Prostate gland (tissue), 2 donors: ENCODE data around the gene VAPA. TPM values are rescaled to one million over a fixed set of nuclear protein-coding genes. Genes with fewer than 3 reads are reported as not detected.

ENCODE experiments used
- DNase-seq: peaks from one replicate; pipeline ENCODE4 v3.0.0-alpha.2; 2019; ENCODE audit warnings: low spot score
- H3K27ac ChIP-seq, 2 donors: fragments of 200-600 bp; sonication (generic); 2 replicates each; pipeline ENCODE4 v1.5.1; 2017 to 2019
- H3K27me3 ChIP-seq: fragments of 200-600 bp; sonication (generic); replicated peaks from 2 replicates; pipeline ENCODE4 v1.5.1; 2019; ENCODE audit not compliant: insufficient read depth
- H3K36me3 ChIP-seq, 2 donors: fragments of 200-600 bp; sonication (generic); 1 replicate in 1 of 2; 2 replicates in 1 of 2; pipeline versions ENCODE4 v1.5.1 to v1.8.1; 2017 to 2019
- H3K4me1 ChIP-seq: fragments of 200-600 bp; sonication (generic); replicated peaks from 2 replicates; pipeline ENCODE4 v1.5.1; 2019
- H3K4me3 ChIP-seq, 2 donors: fragments of 200-600 bp; sonication (generic); 2 replicates each; pipeline ENCODE4 v1.5.1; 2017 to 2019
- H3K9me3 ChIP-seq: fragments of 200-600 bp; sonication (generic); 2 replicates; pipeline ENCODE4 v1.5.1; 2017
- POLR2A ChIP-seq: fragments of 450-650 bp; IDR thresholded peaks from one replicate; pipeline ENCODE4 v1.6.1; 2016; ENCODE audit warnings: antibody characterized with exemption, mild to moderate bottlenecking
- POLR2AphosphoS5 ChIP-seq: sonication (generic); formaldehyde crosslinking; IDR thresholded peaks from one replicate; pipeline ENCODE4 v1.6.1; 2017; ENCODE audit warnings: antibody characterized with exemption
- WGBS: methylation state at CpG from one replicate; pipeline ENCODE4 v1.1.5; 2018; 5-methylcytosine and 5-hydroxymethylcytosine counted together
- intact Hi-C: fragments of 100-400 bp; cut with DNase I; formaldehyde crosslinking; loops from one replicate; pipeline ENCODE4 v1.14.2; 2022
- total RNA-seq, 2 donors: library from RNA; depleted of rRNA; stranded (reverse); fragments of >200 nt; gene quantifications; one replicate each; pipeline ENCODE4 v1.1.0, GENCODE V29; 2016
- TF ChIP-seq, protein P1 (sequence below), 4 experiments: fragments of 200-600 bp in 2 of 4; fragments of 450-650 bp in 2 of 4; sonication (generic) in 2 of 4; IDR thresholded peaks; 1 replicate in 3 of 4; 2 replicates in 1 of 4; pipeline ENCODE4 v1.5.1; 2016 to 2019; ENCODE audit warnings: antibody characterized with exemption in 4 of 4, mild to moderate bottlenecking in 2 of 4, moderate library complexity in 2 of 4

The VAPA gene
- total RNA-seq, 2 donors from 2014 or later = 140 to 183 TPM

DNA sequence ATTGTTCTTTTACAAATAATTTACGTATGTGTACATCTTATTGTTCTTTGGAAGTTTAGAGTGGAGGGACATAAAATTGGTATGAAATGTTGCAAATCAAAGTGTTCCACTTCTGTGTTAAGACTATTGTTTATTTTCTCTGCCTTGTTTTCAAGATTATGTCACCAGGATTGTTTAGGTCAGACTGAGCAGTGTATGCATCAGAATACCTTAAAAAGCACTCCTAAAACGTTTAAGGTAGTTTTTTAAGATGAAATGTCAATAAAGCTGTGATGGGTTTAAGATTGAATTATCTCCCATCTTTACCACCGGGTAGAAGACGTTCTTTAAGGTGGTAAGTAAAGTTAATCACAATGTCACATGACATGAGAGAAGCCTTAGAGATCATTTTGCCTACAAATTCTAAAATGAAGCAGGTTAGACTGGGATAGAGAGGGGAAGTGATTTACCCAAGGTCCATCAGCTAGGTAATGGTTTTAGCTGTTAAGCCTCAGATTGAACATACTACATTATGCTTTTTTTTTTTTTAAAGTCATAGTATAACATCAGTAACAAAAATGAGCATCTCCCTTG is 10.6 kb downstream of the VAPA start:
- WGBS = 31% methylated on average over 4 of the region's 4 CpGs
- H3K9me3 ChIP-seq = no peaks in the 10 kb centered on the region
- intact Hi-C loops = no loop called here
- H3K27ac ChIP-seq = no peak overlapping the region
- no peaks in the 10 kb centered on the region for H3K4me1 ChIP-seq
- no peaks in the 10 kb centered on the region for H3K27me3 ChIP-seq
- no peaks in the 10 kb centered on the region for H3K36me3 ChIP-seq
- TF ChIP-seq, protein P1, sequence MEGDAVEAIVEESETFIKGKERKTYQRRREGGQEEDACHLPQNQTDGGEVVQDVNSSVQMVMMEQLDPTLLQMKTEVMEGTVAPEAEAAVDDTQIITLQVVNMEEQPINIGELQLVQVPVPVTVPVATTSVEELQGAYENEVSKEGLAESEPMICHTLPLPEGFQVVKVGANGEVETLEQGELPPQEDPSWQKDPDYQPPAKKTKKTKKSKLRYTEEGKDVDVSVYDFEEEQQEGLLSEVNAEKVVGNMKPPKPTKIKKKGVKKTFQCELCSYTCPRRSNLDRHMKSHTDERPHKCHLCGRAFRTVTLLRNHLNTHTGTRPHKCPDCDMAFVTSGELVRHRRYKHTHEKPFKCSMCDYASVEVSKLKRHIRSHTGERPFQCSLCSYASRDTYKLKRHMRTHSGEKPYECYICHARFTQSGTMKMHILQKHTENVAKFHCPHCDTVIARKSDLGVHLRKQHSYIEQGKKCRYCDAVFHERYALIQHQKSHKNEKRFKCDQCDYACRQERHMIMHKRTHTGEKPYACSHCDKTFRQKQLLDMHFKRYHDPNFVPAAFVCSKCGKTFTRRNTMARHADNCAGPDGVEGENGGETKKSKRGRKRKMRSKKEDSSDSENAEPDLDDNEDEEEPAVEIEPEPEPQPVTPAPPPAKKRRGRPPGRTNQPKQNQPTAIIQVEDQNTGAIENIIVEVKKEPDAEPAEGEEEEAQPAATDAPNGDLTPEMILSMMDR (IDR thresholded peaks at IDR 0.05) = no peak
- TF ChIP-seq POLR2AphosphoS5 (no peak), POLR2A (no peak)
- no peak overlapping the region for H3K4me3 ChIP-seq
- DNase-seq = no peak

DNA sequence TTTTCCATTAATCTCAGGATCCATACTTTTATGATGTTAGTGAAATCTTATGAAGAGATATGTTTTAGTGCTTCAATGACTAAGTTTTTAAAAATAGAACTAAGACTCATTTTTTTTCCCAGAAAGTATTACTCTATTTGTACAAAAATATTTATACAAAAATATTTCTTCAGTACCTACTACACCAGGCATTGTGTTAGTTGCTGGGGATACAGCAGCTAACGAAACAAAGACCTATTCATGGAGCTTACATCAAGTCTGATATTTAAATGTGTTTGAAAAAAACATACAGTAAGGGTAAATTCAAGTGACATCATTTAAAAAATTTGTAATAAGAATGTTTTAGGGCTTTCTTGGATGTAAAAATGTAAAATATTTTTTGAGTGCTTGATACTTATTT is 11.6 kb downstream of the VAPA start:
- no peaks in the 10 kb centered on the region for H3K4me1 ChIP-seq
- H3K36me3 ChIP-seq = no peaks in the 10 kb centered on the region
- DNase-seq = no peak
- no peak overlapping the region for H3K4me3 ChIP-seq
- intact Hi-C loops = no loop called here
- TF ChIP-seq POLR2A = no peak
- TF ChIP-seq, protein P1 (IDR thresholded peaks at IDR 0.05) = no peak
- no peak for TF ChIP-seq POLR2AphosphoS5
- H3K27ac ChIP-seq = no peak overlapping the region
- 81% methylated on average over 1 of the region's 1 CpG for WGBS
- H3K9me3 ChIP-seq = no peaks in the 10 kb centered on the region
- no peaks in the 10 kb centered on the region for H3K27me3 ChIP-seq

DNA sequence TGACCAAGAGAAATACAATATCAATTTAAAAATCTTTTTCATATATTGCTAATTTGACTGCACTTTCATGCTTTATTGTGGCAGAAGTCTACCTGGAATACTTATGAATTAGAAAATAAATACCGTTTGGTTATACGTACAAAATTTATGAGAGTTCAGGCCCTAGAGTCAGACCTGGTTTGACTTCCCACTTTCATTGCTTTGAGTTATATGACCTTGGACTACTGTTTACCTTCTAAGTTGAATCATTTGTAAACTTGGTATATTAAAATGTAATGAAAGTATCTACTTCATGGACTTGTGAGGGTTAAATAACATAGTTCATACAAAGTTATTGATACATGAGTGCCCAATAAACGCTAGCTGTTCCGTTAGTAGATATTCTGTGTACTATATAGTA is 12.0 kb downstream of the VAPA start:
- Histone ChIP-seq H3K36me3 (no peaks in the 10 kb centered on the region), H3K9me3 (no peaks in the 10 kb centered on the region), H3K4me3 (no peak overlapping the region), H3K4me1 (no peaks in the 10 kb centered on the region), H3K27ac (no peak overlapping the region), H3K27me3 (no peaks in the 10 kb centered on the region)
- intact Hi-C loops = no loop called here
- WGBS = 57% methylated on average over 4 of the region's 4 CpGs
- DNase-seq = no peak
- TF ChIP-seq POLR2A = no peak
- no peak for TF ChIP-seq POLR2AphosphoS5
- TF ChIP-seq, protein P1 (IDR thresholded peaks at IDR 0.05) = no peak

DNA sequence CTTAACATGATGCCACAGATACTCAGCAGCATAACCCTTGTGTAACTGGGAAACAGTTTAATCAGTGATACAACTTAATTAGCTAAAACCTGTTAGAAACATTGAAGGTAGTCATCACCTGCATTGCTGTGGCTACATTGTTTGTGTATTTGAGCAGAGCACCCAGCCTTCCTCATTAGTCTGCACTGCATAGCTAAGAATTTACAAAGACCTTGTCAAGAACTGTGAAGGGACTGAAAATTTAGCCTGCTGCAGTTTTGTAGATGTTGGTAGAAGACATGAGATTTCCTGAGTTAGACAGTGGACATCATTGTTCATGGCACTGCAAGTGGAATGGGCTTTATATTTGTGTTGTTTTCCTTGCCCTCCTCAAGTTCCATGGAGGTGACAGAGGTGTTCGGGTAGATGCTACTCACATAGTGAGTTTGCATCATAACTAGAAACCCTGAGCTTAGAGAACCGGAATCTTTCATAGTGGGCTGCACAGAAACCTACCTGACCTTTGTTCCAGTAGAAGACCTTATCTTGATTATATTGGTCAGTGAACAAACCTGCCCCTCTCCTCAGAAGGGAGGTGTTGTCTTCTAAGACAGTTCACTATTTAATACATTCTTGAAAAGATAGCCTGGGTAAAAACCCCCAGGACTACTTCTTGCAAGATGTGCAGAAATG is 12.5 kb downstream of the VAPA start:
- no peak overlapping the region for H3K27ac ChIP-seq
- DNase-seq = no peak
- no peaks in the 10 kb centered on the region for H3K36me3 ChIP-seq
- TF ChIP-seq POLR2A (no peak), POLR2AphosphoS5 (no peak)
- TF ChIP-seq, protein P1 (IDR thresholded peaks at IDR 0.05) = no peak
- 95% methylated on average over 2 of the region's 2 CpGs for WGBS
- H3K4me3 ChIP-seq = no peak overlapping the region
- no peaks in the 10 kb centered on the region for H3K9me3 ChIP-seq
- intact Hi-C loops = no loop called here
- no peaks in the 10 kb centered on the region for H3K4me1 ChIP-seq
- H3K27me3 ChIP-seq = no peaks in the 10 kb centered on the region

DNA sequence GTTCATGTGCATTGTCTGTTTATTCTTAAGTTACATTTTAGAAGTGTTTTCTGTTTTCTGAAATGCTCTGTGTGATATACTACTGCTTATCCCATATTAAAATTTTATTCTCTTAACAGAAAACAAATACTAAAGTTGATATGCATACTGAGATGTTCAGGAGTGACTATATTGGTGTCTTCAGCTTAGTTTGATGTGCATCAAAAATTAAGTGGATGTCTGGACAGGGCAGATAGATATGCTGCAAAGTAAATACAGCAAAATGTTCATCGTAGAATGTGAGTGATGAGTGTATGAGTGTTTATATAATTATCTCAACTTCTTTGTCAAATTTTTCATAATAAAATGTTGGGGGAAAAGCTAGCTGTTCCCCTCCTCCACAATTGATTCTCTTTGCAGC is 13.2 kb downstream of the VAPA start:
- Histone ChIP-seq H3K27ac (no peak overlapping the region), H3K4me1 (no peaks in the 10 kb centered on the region), H3K9me3 (no peaks in the 10 kb centered on the region), H3K4me3 (no peak overlapping the region), H3K36me3 (no peaks in the 10 kb centered on the region), H3K27me3 (no peaks in the 10 kb centered on the region)
- intact Hi-C loops = no loop called here
- no peak for TF ChIP-seq POLR2A
- TF ChIP-seq, protein P1 (IDR thresholded peaks at IDR 0.05) = no peak
- TF ChIP-seq POLR2AphosphoS5 = no peak
- WGBS = 47% methylated on average over 1 of the region's 1 CpG
- no peak for DNase-seq
